GM19099 (cell line): ENCODE results near the gene CCL2.

Experiments used
- POLR2A ChIP-seq: IDR thresholded peaks from 3 replicates; pipeline ENCODE4 v1.6.1; 2011; ENCODE audit warnings: low read depth; ENCODE audit not compliant: insufficient read length; ENCODE audit errors: extremely low read depth

The CCL2 gene

GRCh38 chr17:34252444-34253138, 2.5 kb upstream of the CCL2 start:
- TF ChIP-seq POLR2A = no peak

GRCh38 chr17:34253139-34253525, 2.0 kb upstream of the CCL2 start:
- no peak for TF ChIP-seq POLR2A

GRCh38 chr17:34254146-34254545, 939 bp upstream of the CCL2 start:
- no peak for TF ChIP-seq POLR2A

- no peak for TF ChIP-seq POLR2A
Measured at GRCh38 chr17:34255381-34255732, 272 bp downstream of the CCL2 start.

GRCh38 chr17:34255841-34256240, 756 bp downstream of the CCL2 start:
- TF ChIP-seq POLR2A = no peak

- no peak for TF ChIP-seq POLR2A
Measured at GRCh38 chr17:34257299-34257985, 2.4 kb downstream of the CCL2 start.

GRCh38 chr17:34257986-34258326, 2.9 kb downstream of the CCL2 start:
- TF ChIP-seq POLR2A = no peak

GRCh38 chr17:34259146-34259545, 4.1 kb downstream of the CCL2 start:
- TF ChIP-seq POLR2A = no peak

GRCh38 chr17:34260861-34261260, 5.8 kb downstream of the CCL2 start:
- TF ChIP-seq POLR2A = no peak

- no peak for TF ChIP-seq POLR2A
Measured at GRCh38 chr17:34261568-34262337, 6.7 kb downstream of the CCL2 start.

GRCh38 chr17:34265711-34266110, 10.6 kb downstream of the CCL2 start:
- TF ChIP-seq POLR2A = no peak

GRCh38 chr17:34269969-34270368, 14.9 kb downstream of the CCL2 start, which contains the start of gene CCL7:
TSS of gene CCL7 (plus strand) at chr17:34270221. CDS start at chr17:34270291, 70 bp downstream.
- TF ChIP-seq POLR2A = no peak

GRCh38 chr17:34275881-34276280, 20.8 kb downstream of the CCL2 start:
- TF ChIP-seq POLR2A = no peak

GRCh38 chr17:34276826-34277225, 21.7 kb downstream of the CCL2 start:
- no peak for TF ChIP-seq POLR2A

GRCh38 chr17:34283571-34283970, 28.5 kb downstream of the CCL2 start:
- no peak for TF ChIP-seq POLR2A

GRCh38 chr17:34285286-34285792, 30.3 kb downstream of the CCL2 start, which contains the start of gene CCL11:
TSS of gene CCL11 (plus strand) at chr17:34285742. CDS start at chr17:34285809, 67 bp downstream.
- no peak for TF ChIP-seq POLR2A
